BLaER1 treated with 17β-estradiol and CSF1 and Interleukin-3, amounts not matched to agents 10 nM and 100 nM (cell line): ENCODE results near the gene IFNLR1.

Experiments used
- H3K27ac ChIP-seq, 11 experiments: shearing (Covaris generic); formaldehyde crosslinking; 2 replicates each; pipeline ENCODE4 v1.8.1; 2022
- H3K27me3 ChIP-seq, 11 experiments: shearing (Covaris generic); formaldehyde crosslinking; 2 replicates each; pipeline ENCODE4 v1.8.1; 2022
- H3K36me3 ChIP-seq, 11 experiments: shearing (Covaris generic); formaldehyde crosslinking; 2 replicates each; pipeline ENCODE4 v1.8.1; 2022
- H3K4me1 ChIP-seq, 10 experiments: shearing (Covaris generic); formaldehyde crosslinking; 2 replicates each; pipeline ENCODE4 v1.8.1; 2022
- H3K4me2 ChIP-seq, 11 experiments: shearing (Covaris generic); formaldehyde crosslinking; 2 replicates each; pipeline ENCODE4 v1.8.1; 2022
- H3K4me3 ChIP-seq, 10 experiments: shearing (Covaris generic); formaldehyde crosslinking; 2 replicates each; pipeline ENCODE4 v1.8.1; 2022
- H3K9ac ChIP-seq, 11 experiments: shearing (Covaris generic); formaldehyde crosslinking; 2 replicates each; pipeline ENCODE4 v1.8.1; 2022
- H3K9me3 ChIP-seq, 11 experiments: shearing (Covaris generic); formaldehyde crosslinking; replicated peaks in 1 of 11; 2 replicates each; pipeline ENCODE4 v1.8.1; 2022
- H4K20me1 ChIP-seq, 11 experiments: shearing (Covaris generic); formaldehyde crosslinking; 2 replicates each; pipeline ENCODE4 v1.8.1; 2022
- Cebpa-rat ChIP-seq, 11 experiments: shearing (Covaris generic); IDR thresholded peaks; 2 replicates each; pipeline ENCODE4 v1.8.1; 2022

The IFNLR1 gene

DNA sequence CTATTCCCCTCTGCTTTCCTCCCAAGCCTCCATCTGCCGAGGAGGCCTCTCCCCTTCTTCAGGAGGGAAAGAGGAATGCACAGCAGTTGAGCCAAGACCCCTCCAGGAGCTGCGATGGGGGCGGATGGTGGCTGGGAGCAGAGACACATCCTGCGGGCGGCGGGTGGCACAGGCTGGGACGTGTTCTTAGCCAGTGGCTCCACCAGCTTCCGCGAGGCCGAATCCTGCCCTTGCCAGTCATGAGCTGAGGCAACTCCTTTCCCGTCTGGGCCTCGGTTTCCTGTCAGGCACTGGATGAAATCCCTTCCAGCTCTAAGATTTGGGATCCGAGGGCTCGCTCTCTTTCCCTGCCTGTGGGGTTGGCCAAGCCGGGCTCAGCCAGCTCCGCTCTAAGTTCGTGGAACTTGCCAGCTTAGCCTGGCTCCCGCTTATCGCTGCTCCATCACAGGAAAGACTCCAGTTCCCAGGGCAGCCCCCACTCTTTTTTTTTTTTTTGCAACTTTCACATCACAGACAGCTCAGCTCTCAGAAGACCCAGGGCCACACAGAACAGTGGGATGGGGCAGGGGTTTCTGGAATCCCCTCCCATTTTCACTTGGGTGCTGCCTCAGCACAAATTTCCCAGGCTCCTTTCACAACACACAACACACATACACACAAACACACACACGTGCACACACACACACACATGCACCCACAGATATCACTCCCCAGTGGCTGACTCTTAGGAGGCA is 75.7 kb downstream of the IFNLR1 start:
- Histone ChIP-seq H3K9me3 (no peaks in the 10 kb centered on the region), H3K36me3 (no peaks in the 10 kb centered on the region), H3K4me3 (no peak overlapping the region), H3K4me1 (peaks cover 11 to 29% (median 21%) of the 10 kb centered on the region in 10 experiments; a peak in 19 of 20 replicates), H3K27me3 (peaks cover 0 to 5% (median 0%) of the 10 kb centered on the region in 11 experiments; a peak in 1 of 22 replicates), H3K27ac (no peak overlapping the region), H3K9ac (no peak overlapping the region; a peak in 2 of 22 replicates), H4K20me1 (no peaks in the 10 kb centered on the region), H3K4me2 (peak overlapping the region in 9 of 11 experiments; percentile 42 to 79 (median 67); a peak in 14 of 22 replicates)
- no peak for TF ChIP-seq Cebpa-rat (IDR thresholded peaks at IDR 0.05)

GRCh38 chr1:24110642-24111261 is 76.3 kb downstream of the IFNLR1 start:
- H3K27me3 ChIP-seq: peaks cover 0 to 5% (median 0%) of the 10 kb centered on the region in 11 experiments; a peak in 1 of 22 replicates
- no peak for TF ChIP-seq Cebpa-rat (IDR thresholded peaks at IDR 0.05)
- H3K9ac ChIP-seq: no peak overlapping the region
- no peaks in the 10 kb centered on the region for H4K20me1 ChIP-seq
- no peak overlapping the region for H3K27ac ChIP-seq
- no peaks in the 10 kb centered on the region for H3K9me3 ChIP-seq
- H3K4me2 ChIP-seq: no peak overlapping the region
- no peaks in the 10 kb centered on the region for H3K36me3 ChIP-seq
- H3K4me1 ChIP-seq: peaks cover 11 to 34% (median 26%) of the 10 kb centered on the region in 10 experiments; a peak in 19 of 20 replicates
- no peak overlapping the region for H3K4me3 ChIP-seq

DNA sequence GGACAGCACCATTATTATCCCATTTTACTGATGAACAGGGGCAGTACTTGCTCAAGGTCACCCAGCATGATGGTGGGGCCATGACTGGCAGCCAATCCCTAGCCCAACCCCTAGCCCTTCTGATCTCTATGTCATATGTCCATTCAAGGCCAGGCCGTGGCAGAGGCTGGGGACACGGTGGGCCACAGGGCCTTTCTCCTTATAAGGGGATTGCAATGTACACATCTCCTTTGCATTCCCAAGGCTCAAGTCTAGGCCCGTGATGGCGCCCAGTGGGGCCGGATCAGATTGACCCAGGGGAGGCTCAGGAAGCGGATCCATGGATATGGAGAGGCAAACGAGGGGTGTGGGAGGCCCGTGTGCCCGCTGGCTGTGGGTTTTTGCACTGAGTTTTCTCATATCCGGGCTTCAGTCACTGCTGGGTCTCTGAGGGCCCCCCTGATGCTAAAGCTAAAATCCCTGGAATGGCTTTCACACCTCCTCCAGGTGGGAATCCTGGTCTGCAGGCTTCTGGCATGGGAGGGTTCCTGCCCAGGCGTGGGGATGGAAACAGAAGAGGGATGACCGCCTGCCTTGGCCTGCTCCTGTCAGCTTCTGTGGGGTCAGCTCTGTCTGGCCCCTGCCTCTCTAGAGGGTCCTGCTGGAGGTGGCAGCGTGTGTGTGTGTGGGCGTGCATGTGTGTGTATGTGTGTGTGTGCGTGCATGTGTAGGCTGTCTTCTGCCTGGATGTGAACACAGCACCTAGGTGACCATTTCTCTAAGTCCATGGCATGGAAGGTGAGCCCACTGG is 77.2 kb downstream of the IFNLR1 start:
- no peak for TF ChIP-seq Cebpa-rat (IDR thresholded peaks at IDR 0.05)
- no peak overlapping the region for H3K27ac ChIP-seq

DNA sequence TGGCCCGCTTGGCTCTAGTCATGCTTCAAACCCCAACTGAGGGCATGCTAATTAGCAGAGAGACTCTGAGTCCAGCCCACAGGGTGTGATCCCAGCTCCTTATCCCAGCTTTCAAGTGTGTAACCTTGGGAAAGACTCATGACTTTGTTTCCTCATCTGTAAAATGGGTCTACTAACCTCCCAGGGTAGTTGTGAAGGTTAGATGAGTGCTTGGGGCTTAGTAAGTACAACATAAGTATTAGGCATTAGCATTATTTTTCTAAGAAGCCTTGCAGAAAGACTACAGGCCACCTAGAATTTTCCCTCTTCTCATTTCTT is 78.0 kb downstream of the IFNLR1 start:
- no peaks in the 10 kb centered on the region for H4K20me1 ChIP-seq
- H3K9me3 ChIP-seq: no peaks in the 10 kb centered on the region
- no peak overlapping the region for H3K27ac ChIP-seq
- H3K4me1 ChIP-seq: peaks cover 17 to 50% (median 39%) of the 10 kb centered on the region in 10 experiments
- peak overlapping the region in 7 of 11 experiments; percentile 10 to 57 (median 39); a peak in 7 of 22 replicates for H3K4me2 ChIP-seq
- H3K9ac ChIP-seq: 0 out of 22 replicates have a peak overlapping the region, but pooled peaks of 2 of the 11 experiments have one; percentile 13 to 34
- H3K4me3 ChIP-seq: no peak overlapping the region
- TF ChIP-seq Cebpa-rat (IDR thresholded peaks at IDR 0.05): no peak
- no peaks in the 10 kb centered on the region for H3K36me3 ChIP-seq
- peaks cover 0 to 5% (median 0%) of the 10 kb centered on the region in 11 experiments; a peak in 1 of 22 replicates for H3K27me3 ChIP-seq

More for the DNA sequence above, 77.2 kb downstream of the IFNLR1 start:
- H3K4me1 ChIP-seq: peaks cover 17 to 43% (median 34%) of the 10 kb centered on the region in 10 experiments
- H4K20me1 ChIP-seq: no peaks in the 10 kb centered on the region
- H3K36me3 ChIP-seq: no peaks in the 10 kb centered on the region
- no peaks in the 10 kb centered on the region for H3K9me3 ChIP-seq
- no peak overlapping the region for H3K4me3 ChIP-seq
- peaks cover 0 to 5% (median 0%) of the 10 kb centered on the region in 11 experiments; a peak in 1 of 22 replicates for H3K27me3 ChIP-seq
- no peak overlapping the region for H3K4me2 ChIP-seq
- no peak overlapping the region for H3K9ac ChIP-seq

DNA sequence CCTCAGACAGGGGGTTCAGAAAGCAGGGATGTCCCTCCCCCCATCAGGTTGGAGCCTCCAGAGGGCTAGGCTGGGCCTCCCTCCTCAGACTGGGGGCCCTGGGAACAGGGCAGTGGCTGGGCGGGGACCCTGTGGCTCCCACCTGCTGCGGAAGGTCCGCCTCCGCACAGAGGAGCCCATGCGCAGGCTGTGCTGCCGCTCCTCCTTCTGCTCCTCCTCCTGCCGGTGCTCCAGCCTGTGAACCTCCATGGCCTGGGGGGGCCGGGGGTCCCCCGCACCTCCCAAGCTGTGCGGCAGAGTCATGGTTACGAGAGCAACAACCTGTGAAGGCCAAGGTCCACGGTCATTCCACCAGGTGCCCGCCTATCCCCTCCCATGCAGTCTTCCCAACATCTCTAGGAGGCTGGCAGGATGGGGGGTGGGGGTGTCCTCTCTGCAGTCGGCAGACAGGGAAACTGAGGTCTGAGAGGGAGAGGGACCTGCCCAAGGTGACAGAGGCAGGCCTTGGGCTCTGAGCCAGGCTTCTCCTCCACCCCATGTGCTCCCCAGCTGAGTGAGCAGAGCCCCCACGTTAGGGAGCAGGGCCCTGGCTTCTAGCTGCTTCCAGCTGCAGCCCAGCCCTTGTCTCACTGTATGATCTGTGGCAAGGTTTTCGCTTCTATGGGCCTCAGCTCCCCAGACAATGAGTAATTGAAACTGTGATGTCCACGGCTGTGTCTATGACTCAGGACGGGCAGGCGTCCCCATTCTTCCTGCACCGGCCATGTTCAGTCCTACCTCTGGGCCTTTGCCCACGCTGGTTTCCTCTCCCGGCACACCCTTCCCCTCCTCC is 78.5 kb downstream of the IFNLR1 start:
- TF ChIP-seq Cebpa-rat (IDR thresholded peaks at IDR 0.05): no peak
- Histone ChIP-seq H3K4me3 (no peak overlapping the region), H4K20me1 (no peaks in the 10 kb centered on the region), H3K9ac (peak overlapping the region in 4 of 11 experiments; percentile 3 to 34 (median 18); a peak in 1 of 22 replicates), H3K27me3 (peaks cover 0 to 5% (median 0%) of the 10 kb centered on the region in 11 experiments; a peak in 1 of 22 replicates), H3K9me3 (no peaks in the 10 kb centered on the region), H3K4me1 (peaks cover 17 to 55% (median 42%) of the 10 kb centered on the region in 10 experiments), H3K36me3 (no peaks in the 10 kb centered on the region), H3K4me2 (peak overlapping the region in 7 of 11 experiments; percentile 10 to 57 (median 39); a peak in 11 of 22 replicates), H3K27ac (0 out of 22 replicates have a peak overlapping the region, but pooled peaks of 1 of the 11 experiments have one; percentile 3)

- Histone ChIP-seq H3K27me3 (peaks cover 0 to 5% (median 0%) of the 10 kb centered on the region in 11 experiments; a peak in 1 of 22 replicates), H3K36me3 (no peaks in the 10 kb centered on the region), H3K9ac (no peak overlapping the region), H3K9me3 (no peaks in the 10 kb centered on the region), H3K4me2 (no peak overlapping the region), H4K20me1 (no peaks in the 10 kb centered on the region), H3K4me1 (peaks cover 13 to 60% (median 45%) of the 10 kb centered on the region in 10 experiments), H3K4me3 (no peak overlapping the region), H3K27ac (0 out of 22 replicates have a peak overlapping the region, but pooled peaks of 1 of the 11 experiments have one; percentile 13)
- no peak for TF ChIP-seq Cebpa-rat (IDR thresholded peaks at IDR 0.05)
Measured at GRCh38 chr1:24107462-24108138, 79.5 kb downstream of the IFNLR1 start.

GRCh38 chr1:24105368-24106160 is 81.5 kb downstream of the IFNLR1 start:
- Histone ChIP-seq H4K20me1 (no peaks in the 10 kb centered on the region), H3K9ac (peak overlapping the region in 5 of 11 experiments; percentile 7 to 52 (median 44); a peak in 8 of 22 replicates)

More at GRCh38 chr1:24105368-24106160, 81.5 kb downstream of the IFNLR1 start:
- Histone ChIP-seq H3K27me3 (no peaks in the 10 kb centered on the region), H3K4me1 (peaks cover 12 to 67% (median 42%) of the 10 kb centered on the region in 10 experiments), H3K9me3 (no peaks in the 10 kb centered on the region), H3K36me3 (no peaks in the 10 kb centered on the region), H3K27ac (peak overlapping the region in 6 of 11 experiments; percentile 6 to 44 (median 18); a peak in 6 of 22 replicates), H3K4me2 (peak overlapping the region in 10 of 11 experiments; percentile 27 to 87 (median 69); a peak in 20 of 22 replicates), H3K4me3 (no peak overlapping the region)
- TF ChIP-seq Cebpa-rat (IDR thresholded peaks at IDR 0.05): no peak
